Measurements from ENCODE around the gene MKS1.

GRCh38 chr17:58250344-58251011, 31.4 kb upstream of the MKS1 start:
- no peak for TF ChIP-seq EP300 (IDR thresholded peaks at IDR 0.05; ENCODE audit: low read depth)
- TF ChIP-seq CTCF (IDR thresholded peaks at IDR 0.05) = no peak
